Measurements from ENCODE around the gene MMRN1. TPM values are rescaled to one million over a fixed set of nuclear protein-coding genes. Genes with fewer than 3 reads are reported as not detected.

The MMRN1 gene
- total RNA-seq (2014; rRNA removed; shearing (Covaris generic)), result not detected in 2 replicates

GRCh38 chr4:89894649-89895550 is at the start of gene MMRN1:
TSS of gene MMRN1 (plus strand) at chr4:89894854. CDS start at chr4:89894972, 118 bp downstream.
- Histone ChIP-seq H3K27me3 (replicated peaks) (peaks cover 11% of the 10 kb centered on the region; the same call in 1 of the 2 replicates), H3K4me1 (replicated peaks) (no peaks in the 10 kb centered on the region), H3K9me3 (replicated peaks) (no peaks in the 10 kb centered on the region), H3K4me3 (no peak within 1 kb of the TSS), H3K36me3 (no peaks in the 10 kb centered on the region), H3K27ac (no peak within 1 kb of the TSS)
- DNase-seq (ENCODE audit: low read depth in 1 of 2, low spot score in 2 of 2), result no peak

- no peaks in the 10 kb centered on the region for H3K9me3 ChIP-seq (replicated peaks)
- H3K4me1 ChIP-seq (replicated peaks), result no peaks in the 10 kb centered on the region
- H3K27ac ChIP-seq, result no peak overlapping the region
- 0 out of 2 replicates have a peak, but pooled peaks cover 3% of the 10 kb centered on the region for H3K27me3 ChIP-seq (replicated peaks)
- H3K36me3 ChIP-seq, result no peaks in the 10 kb centered on the region
- H3K4me3 ChIP-seq, result no peak overlapping the region
- no peak for DNase-seq (ENCODE audit: low read depth in 1 of 2, low spot score in 2 of 2)
Measured at GRCh38 chr4:89847571-89848325, 46.9 kb upstream of the MMRN1 start.

GRCh38 chr4:89855236-89855635 is 39.4 kb upstream of the MMRN1 start:
- H3K36me3 ChIP-seq, result no peaks in the 10 kb centered on the region
- H3K4me1 ChIP-seq (replicated peaks), result no peaks in the 10 kb centered on the region
- no peak overlapping the region for H3K4me3 ChIP-seq
- no peak overlapping the region for H3K27ac ChIP-seq
- 0 out of 2 replicates have a peak, but pooled peaks cover 2% of the 10 kb centered on the region for H3K27me3 ChIP-seq (replicated peaks)
- no peak for DNase-seq (ENCODE audit: low read depth in 1 of 2, low spot score in 2 of 2)
- no peaks in the 10 kb centered on the region for H3K9me3 ChIP-seq (replicated peaks)

GRCh38 chr4:89860971-89861370 is 33.7 kb upstream of the MMRN1 start:
- H3K27ac ChIP-seq, result no peak overlapping the region
- H3K27me3 ChIP-seq (replicated peaks), result no peaks in the 10 kb centered on the region
- H3K4me1 ChIP-seq (replicated peaks), result no peaks in the 10 kb centered on the region
- no peak overlapping the region for H3K4me3 ChIP-seq
- no peak for DNase-seq (ENCODE audit: low read depth in 1 of 2, low spot score in 2 of 2)
- no peaks in the 10 kb centered on the region for H3K9me3 ChIP-seq (replicated peaks)
- H3K36me3 ChIP-seq, result no peaks in the 10 kb centered on the region

GRCh38 chr4:89863533-89863932 is 31.1 kb upstream of the MMRN1 start:
- no peaks in the 10 kb centered on the region for H3K27me3 ChIP-seq (replicated peaks)
- H3K36me3 ChIP-seq, result no peaks in the 10 kb centered on the region
- H3K27ac ChIP-seq, result no peak overlapping the region
- DNase-seq (ENCODE audit: low read depth in 1 of 2, low spot score in 2 of 2), result no peak
- no peaks in the 10 kb centered on the region for H3K9me3 ChIP-seq (replicated peaks)
- no peak overlapping the region for H3K4me3 ChIP-seq
- H3K4me1 ChIP-seq (replicated peaks), result no peaks in the 10 kb centered on the region

GRCh38 chr4:89868276-89868675 is 26.4 kb upstream of the MMRN1 start:
- Histone ChIP-seq H3K27ac (no peak overlapping the region), H3K27me3 (replicated peaks) (no peaks in the 10 kb centered on the region), H3K36me3 (no peaks in the 10 kb centered on the region), H3K4me1 (replicated peaks) (no peaks in the 10 kb centered on the region), H3K9me3 (replicated peaks) (no peaks in the 10 kb centered on the region), H3K4me3 (no peak overlapping the region)
- no peak for DNase-seq (ENCODE audit: low read depth in 1 of 2, low spot score in 2 of 2)

- Histone ChIP-seq H3K36me3 (no peaks in the 10 kb centered on the region), H3K27ac (no peak overlapping the region), H3K4me3 (no peak overlapping the region), H3K9me3 (replicated peaks) (no peaks in the 10 kb centered on the region), H3K27me3 (replicated peaks) (no peaks in the 10 kb centered on the region), H3K4me1 (replicated peaks) (no peaks in the 10 kb centered on the region)
- no peak for DNase-seq (ENCODE audit: low read depth in 1 of 2, low spot score in 2 of 2)
Measured at GRCh38 chr4:89868999-89869589, 25.6 kb upstream of the MMRN1 start.

DNA sequence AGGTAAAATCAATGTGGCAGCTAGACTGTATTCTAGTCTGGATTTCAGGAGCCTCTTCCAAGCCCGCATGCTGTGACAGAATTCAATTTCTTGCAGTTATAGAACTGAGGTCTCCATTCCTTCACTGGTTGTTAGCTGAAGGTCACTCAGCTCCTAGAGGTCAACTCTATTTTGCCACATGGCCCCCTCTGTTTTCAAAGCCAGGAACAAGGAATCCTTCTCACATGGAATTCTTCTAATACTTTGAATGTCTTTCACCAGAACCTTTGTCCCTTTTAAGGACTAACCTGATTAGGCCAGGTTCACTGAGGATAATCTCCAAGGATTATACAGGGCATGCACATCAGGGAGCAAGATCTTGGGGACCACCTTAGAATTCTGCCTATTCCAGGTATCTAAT is 23.4 kb upstream of the MMRN1 start:
- no peak overlapping the region for H3K4me3 ChIP-seq
- no peak for DNase-seq (ENCODE audit: low read depth in 1 of 2, low spot score in 2 of 2)
- no peaks in the 10 kb centered on the region for H3K36me3 ChIP-seq
- H3K9me3 ChIP-seq (replicated peaks), result no peaks in the 10 kb centered on the region
- H3K4me1 ChIP-seq (replicated peaks), result no peaks in the 10 kb centered on the region
- H3K27me3 ChIP-seq (replicated peaks), result no peaks in the 10 kb centered on the region
- no peak overlapping the region for H3K27ac ChIP-seq

DNA sequence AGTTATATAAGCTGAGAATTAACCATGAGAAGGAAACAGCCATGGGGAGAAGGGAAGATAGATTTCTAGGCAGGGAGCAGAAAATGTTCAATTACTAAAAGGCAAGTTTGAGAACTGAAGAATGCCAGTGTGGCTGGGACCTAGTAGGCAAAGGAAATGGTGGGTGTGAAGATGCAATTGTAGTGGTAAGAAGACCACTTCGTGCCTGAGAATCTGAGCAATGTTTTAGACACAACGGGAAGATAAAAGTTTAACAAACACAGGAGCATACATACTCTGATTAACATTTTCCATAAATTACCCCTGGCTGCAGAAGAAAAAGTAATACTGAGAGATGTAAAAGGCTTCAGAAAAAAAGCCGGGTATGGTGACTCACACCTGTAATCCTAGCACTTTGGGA is 18.1 kb upstream of the MMRN1 start:
- H3K27ac ChIP-seq, result no peak overlapping the region
- no peaks in the 10 kb centered on the region for H3K9me3 ChIP-seq (replicated peaks)
- H3K27me3 ChIP-seq (replicated peaks), result no peaks in the 10 kb centered on the region
- DNase-seq (ENCODE audit: low read depth in 1 of 2, low spot score in 2 of 2), result no peak
- H3K36me3 ChIP-seq, result no peaks in the 10 kb centered on the region
- H3K4me3 ChIP-seq, result no peak overlapping the region
- no peaks in the 10 kb centered on the region for H3K4me1 ChIP-seq (replicated peaks)

DNA sequence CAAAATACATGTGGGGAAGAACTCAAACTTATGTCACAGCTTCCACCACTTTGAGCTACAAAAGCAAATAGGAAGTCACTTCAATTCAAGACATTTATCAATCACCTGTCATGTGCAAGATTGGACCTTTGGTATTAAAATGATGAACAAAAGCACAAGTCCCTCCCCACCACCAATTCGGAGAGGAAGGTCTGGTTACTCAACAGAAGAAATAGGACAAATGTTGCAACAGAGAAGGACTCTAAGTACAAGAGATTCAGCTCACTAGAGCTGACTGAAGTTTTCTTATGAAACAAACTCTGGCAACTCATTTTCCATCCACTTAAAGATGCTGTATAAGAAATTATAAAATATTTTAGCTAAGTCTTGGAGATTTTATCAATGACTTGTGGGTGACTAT is 16.0 kb upstream of the MMRN1 start:
- Histone ChIP-seq H3K4me1 (replicated peaks) (no peaks in the 10 kb centered on the region), H3K4me3 (no peak overlapping the region), H3K9me3 (replicated peaks) (no peaks in the 10 kb centered on the region), H3K27me3 (replicated peaks) (no peaks in the 10 kb centered on the region), H3K36me3 (no peaks in the 10 kb centered on the region), H3K27ac (no peak overlapping the region)
- DNase-seq (ENCODE audit: low read depth in 1 of 2, low spot score in 2 of 2), result no peak

DNA sequence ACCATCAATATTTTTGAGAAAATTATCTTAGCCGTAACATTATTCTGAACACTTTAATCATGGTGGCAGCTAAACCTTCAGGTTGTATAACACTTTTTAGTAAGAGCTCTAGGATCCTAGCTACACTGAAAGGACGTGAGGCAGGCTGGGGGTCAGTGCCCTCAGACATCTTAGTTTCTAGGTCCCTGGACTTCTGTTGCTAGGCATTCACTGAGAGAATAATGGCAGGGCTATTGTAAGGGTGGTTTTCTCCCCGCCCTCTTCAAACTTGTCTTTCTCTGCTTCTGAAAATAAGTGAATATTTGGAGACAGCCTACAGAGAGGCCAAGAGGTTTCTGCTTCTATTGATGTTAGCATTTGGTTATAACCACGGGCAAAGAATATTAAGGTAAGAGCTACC is 15.4 kb upstream of the MMRN1 start:
- H3K36me3 ChIP-seq, result no peaks in the 10 kb centered on the region
- H3K4me1 ChIP-seq (replicated peaks), result no peaks in the 10 kb centered on the region
- no peak for DNase-seq (ENCODE audit: low read depth in 1 of 2, low spot score in 2 of 2)
- H3K27ac ChIP-seq, result no peak overlapping the region
- no peaks in the 10 kb centered on the region for H3K9me3 ChIP-seq (replicated peaks)
- no peak overlapping the region for H3K4me3 ChIP-seq
- H3K27me3 ChIP-seq (replicated peaks), result no peaks in the 10 kb centered on the region

DNA sequence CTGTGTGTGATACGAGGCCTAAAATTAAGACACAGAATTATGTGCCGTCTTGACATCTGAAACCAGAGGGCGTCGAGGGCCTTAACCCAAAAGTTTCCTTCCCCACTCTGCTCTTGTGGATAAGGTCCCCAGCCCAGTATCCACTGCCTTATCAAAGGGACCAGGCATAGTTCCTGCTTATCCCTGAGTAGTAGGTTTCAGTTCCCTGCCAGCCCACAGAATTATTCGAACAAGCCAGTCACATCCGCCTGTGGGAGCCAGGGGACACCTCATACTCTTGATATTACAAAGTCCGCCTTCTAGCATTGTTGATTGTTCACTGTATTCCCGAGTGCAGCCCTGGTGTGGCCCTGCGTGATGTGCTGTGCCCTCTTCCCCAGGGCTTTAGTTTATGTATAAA is 5.4 kb upstream of the MMRN1 start:
- Histone ChIP-seq H3K36me3 (no peaks in the 10 kb centered on the region), H3K4me3 (no peak overlapping the region), H3K27me3 (replicated peaks) (peaks cover 9% of the 10 kb centered on the region; the same call in 1 of the 2 replicates), H3K27ac (no peak overlapping the region), H3K9me3 (replicated peaks) (no peaks in the 10 kb centered on the region), H3K4me1 (replicated peaks) (no peaks in the 10 kb centered on the region)
- no peak for DNase-seq (ENCODE audit: low read depth in 1 of 2, low spot score in 2 of 2)

DNA sequence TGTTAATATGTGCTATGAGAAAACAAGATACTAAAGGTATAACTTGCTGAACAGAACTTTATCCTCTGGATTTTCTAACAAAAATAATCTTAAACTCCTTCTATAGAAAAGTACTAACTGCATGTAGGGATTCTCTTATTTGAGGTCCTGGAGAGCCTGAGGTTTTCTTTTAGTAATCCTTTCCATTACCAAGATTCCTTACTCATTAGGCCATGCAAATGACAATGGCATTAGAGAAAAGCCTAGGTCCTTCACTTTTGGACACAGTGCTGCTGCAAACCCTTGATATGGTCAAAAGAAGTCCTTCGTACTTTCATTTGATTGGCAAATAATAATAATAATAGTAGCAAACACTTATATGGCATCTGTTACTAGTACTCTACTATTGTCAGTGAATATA is 3.2 kb downstream of the MMRN1 start:
- H3K27ac ChIP-seq, result no peak overlapping the region
- H3K36me3 ChIP-seq, result no peaks in the 10 kb centered on the region
- no peak for DNase-seq (ENCODE audit: low read depth in 1 of 2, low spot score in 2 of 2)
- no peaks in the 10 kb centered on the region for H3K9me3 ChIP-seq (replicated peaks)
- no peaks in the 10 kb centered on the region for H3K4me1 ChIP-seq (replicated peaks)
- no peak overlapping the region for H3K4me3 ChIP-seq
- peaks cover 8% of the 10 kb centered on the region; the same call in 1 of the 2 replicates for H3K27me3 ChIP-seq (replicated peaks)

- no peak overlapping the region for H3K4me3 ChIP-seq
- H3K36me3 ChIP-seq, result no peaks in the 10 kb centered on the region
- no peaks in the 10 kb centered on the region for H3K9me3 ChIP-seq (replicated peaks)
- H3K27ac ChIP-seq, result no peak overlapping the region
- peaks cover 5% of the 10 kb centered on the region; the same call in 1 of the 2 replicates for H3K27me3 ChIP-seq (replicated peaks)
- DNase-seq (ENCODE audit: low read depth in 1 of 2, low spot score in 2 of 2), result no peak
- H3K4me1 ChIP-seq (replicated peaks), result no peaks in the 10 kb centered on the region
Measured at GRCh38 chr4:89898304-89898716, 3.7 kb downstream of the MMRN1 start.
